ENCODE measurements around the gene SKA3. TPM values are rescaled to one million over a fixed set of nuclear protein-coding genes. Genes with fewer than 3 reads are reported as not detected.

The SKA3 gene
- total and polyA plus RNA-seq, 2 of the 13 experiments (the other 11 are each of a cell fraction or from before 2014, with no cell fraction given), result 7.2 to 10.8 TPM

DNA sequence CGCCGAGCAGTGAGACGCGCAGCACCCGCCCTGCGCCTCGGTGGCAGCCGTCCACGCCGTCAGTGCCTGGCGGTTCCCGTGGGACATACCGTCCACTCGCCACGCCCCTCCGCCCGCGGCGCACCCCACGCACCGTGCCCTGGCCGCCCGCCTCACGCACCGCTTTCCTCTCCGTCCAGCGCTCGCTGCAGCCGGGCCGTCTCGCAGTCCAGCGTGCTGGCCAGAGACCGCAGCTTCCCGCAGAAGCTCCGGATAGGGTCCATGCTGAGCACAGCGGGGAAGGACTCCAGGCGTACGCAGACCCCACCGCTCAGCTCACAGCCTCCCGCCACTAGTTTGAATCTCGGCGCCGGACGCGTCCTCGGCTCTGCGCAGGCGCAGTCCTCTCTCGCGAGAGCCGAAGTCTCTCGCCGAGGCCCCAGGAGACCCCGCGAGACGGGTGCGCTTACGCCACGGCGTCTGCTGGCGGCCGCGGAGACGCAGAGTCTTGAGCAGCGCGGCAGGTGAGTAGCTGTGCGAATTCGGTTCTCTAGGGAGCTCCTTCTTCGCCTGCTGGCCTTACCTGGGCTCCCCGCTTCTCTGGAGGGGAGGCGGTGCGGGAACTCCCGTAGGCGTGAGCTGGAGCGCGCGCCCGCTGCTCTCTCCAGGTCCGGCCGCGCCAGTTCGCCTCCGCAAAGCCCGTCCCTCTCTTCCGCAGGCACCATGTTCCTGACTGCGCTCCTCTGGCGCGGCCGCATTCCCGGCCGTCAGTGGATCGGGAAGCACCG is at the start of gene SKA3, which contains the start of gene MRPL57 (continued):
- TF ChIP-seq, protein P1, sequence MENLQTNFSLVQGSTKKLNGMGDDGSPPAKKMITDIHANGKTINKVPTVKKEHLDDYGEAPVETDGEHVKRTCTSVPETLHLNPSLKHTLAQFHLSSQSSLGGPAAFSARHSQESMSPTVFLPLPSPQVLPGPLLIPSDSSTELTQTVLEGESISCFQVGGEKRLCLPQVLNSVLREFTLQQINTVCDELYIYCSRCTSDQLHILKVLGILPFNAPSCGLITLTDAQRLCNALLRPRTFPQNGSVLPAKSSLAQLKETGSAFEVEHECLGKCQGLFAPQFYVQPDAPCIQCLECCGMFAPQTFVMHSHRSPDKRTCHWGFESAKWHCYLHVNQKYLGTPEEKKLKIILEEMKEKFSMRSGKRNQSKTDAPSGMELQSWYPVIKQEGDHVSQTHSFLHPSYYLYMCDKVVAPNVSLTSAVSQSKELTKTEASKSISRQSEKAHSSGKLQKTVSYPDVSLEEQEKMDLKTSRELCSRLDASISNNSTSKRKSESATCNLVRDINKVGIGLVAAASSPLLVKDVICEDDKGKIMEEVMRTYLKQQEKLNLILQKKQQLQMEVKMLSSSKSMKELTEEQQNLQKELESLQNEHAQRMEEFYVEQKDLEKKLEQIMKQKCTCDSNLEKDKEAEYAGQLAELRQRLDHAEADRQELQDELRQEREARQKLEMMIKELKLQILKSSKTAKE (CRISPR knock-in tag; IDR thresholded peaks at IDR 0.05; ENCODE audit: borderline replicate concordance), result peak; percentile 81
- TF ChIP-seq REXO4 (CRISPR knock-in tag; IDR thresholded peaks at IDR 0.05; ENCODE audit: borderline replicate concordance) (peak; percentile 40; the same call in 1 of the 2 replicates), DR1 (CRISPR knock-in tag; IDR thresholded peaks at IDR 0.05) (peak; percentile 93), ZNF256 (CRISPR knock-in tag; conservative IDR thresholded peaks at IDR 0.05) (peak; percentile 6; the same call in 1 of the 2 replicates)
- TF ChIP-seq, protein P2, sequence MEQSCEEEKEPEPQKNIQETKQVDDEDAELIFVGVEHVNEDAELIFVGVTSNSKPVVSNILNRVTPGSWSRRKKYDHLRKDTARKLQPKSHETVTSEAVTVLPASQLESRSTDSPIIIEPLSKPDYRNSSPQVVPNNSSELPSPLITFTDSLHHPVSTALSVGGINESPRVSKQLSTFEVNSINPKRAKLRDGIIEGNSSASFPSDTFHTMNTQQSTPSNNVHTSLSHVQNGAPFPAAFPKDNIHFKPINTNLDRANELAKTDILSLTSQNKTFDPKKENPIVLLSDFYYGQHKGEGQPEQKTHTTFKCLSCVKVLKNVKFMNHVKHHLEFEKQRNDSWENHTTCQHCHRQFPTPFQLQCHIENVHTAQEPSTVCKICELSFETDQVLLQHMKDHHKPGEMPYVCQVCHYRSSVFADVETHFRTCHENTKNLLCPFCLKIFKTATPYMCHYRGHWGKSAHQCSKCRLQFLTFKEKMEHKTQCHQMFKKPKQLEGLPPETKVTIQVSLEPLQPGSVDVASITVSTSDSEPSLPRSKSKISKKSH (CRISPR knock-in tag; IDR thresholded peaks at IDR 0.05; ENCODE audit: borderline replicate concordance), result peak; percentile 86

DNA sequence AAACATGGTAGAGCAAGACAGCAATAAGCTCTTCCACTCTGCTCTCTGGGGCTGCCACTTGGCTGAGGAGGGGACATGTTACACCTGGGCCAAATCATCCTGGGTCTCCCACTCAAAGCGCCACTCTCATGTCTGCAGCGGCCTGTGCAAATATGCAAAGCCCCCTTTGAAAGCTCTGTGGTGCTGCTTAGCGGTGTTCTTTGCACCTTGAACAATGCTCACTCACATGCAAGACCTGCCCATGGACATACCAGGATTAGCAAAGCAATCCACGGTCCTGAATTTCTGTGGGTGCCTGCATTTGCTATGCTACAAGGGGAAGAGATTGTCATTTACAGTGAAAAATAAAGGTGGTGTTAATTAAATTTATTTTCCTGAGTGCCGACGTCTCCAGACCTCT is 48.7 kb upstream of the SKA3 start:
- Histone ChIP-seq H3K9ac (ENCODE audit: insufficient read depth, low read depth, low read length) (no peak overlapping the region), H2AFZ (ENCODE audit: low read length) (no peak overlapping the region), H3K36me3 (replicated peaks in 1 of 2; ENCODE audit: control insufficient read depth in 1 of 2, insufficient read depth in 2 of 2, low read length in 2 of 2) (no peaks in the 10 kb centered on the region), H3K4me2 (ENCODE audit: low read depth, low read length) (peak overlapping the region; percentile 21), H3K4me3 (replicated peaks in 1 of 3; ENCODE audit: insufficient read depth in 1 of 3, low read depth in 2 of 3, low read length in 3 of 3) (no peak overlapping the region), H3K9me3 (ENCODE audit: low read length) (no peaks in the 10 kb centered on the region), H3K27ac (ENCODE audit: extremely low read length, insufficient read depth, low read length) (no peak overlapping the region), H3K27me3 (ENCODE audit: control insufficient read depth in 1 of 2, insufficient read depth in 2 of 2, low read length in 2 of 2) (no peaks in the 10 kb centered on the region; a peak in 1 of 5 replicates), H3K4me1 (ENCODE audit: insufficient read depth, low read length) (peaks cover 32% of the 10 kb centered on the region), H3K79me2 (ENCODE audit: insufficient read depth, low read length) (no peaks in the 10 kb centered on the region), H4K20me1 (ENCODE audit: insufficient read depth, low read length) (no peaks in the 10 kb centered on the region)
- POLR2A ChIA-PET, result no interaction called here
- in situ Hi-C loops (cut with HindIII; ENCODE audit: extremely low pct_ligation_motif_present, low pct_unique_long_range_greater_than_20kb) (no loop called here), intact Hi-C loops (cut with micrococcal nuclease; ENCODE audit: unreplicated experiment) (no loop called here)
- CTCF ChIA-PET (ENCODE audit: low intra/inter-chr PET ratio, low total read pairs), result no interaction called here
- peak; percentile 45 for DNase-seq (ENCODE audit: low spot score)
- ATAC-seq, result peak; percentile 87
- FAIRE-seq, result peak; percentile 67
- 12% methylated on average over 5 of the region's 6 CpGs for WGBS (ENCODE audit: low lambda C conversion rate)
- no TSS peak for BruUV-seq (replicated peaks)
- TF ChIP-seq HNF4A (CRISPR knock-in tag; IDR thresholded peaks at IDR 0.05), result peak; percentile 71
- TF ChIP-seq ZNF18 (CRISPR knock-in tag; IDR thresholded peaks at IDR 0.05; ENCODE audit: insufficient replicate concordance), result no peak
- no peak for TF ChIP-seq TAF1 (CRISPR knock-in tag; IDR thresholded peaks at IDR 0.05)
- TF ChIP-seq ZBTB26 (CRISPR knock-in tag; IDR thresholded peaks at IDR 0.05; ENCODE audit: borderline replicate concordance), result no peak
- peak; percentile 42; the same call in 1 of the 2 replicates for TF ChIP-seq ZNF292 (CRISPR knock-in tag; IDR thresholded peaks at IDR 0.05; ENCODE audit: borderline replicate concordance, low read depth)
- TF ChIP-seq BHLHE40 (IDR thresholded peaks at IDR 0.05; ENCODE audit: low read length), result peak; percentile 52; the same call in 1 of the 2 replicates
- no peak for TF ChIP-seq ZNF350 (CRISPR knock-in tag; IDR thresholded peaks at IDR 0.05; ENCODE audit: borderline replicate concordance, low read depth)
- peak; percentile 40; the same call in 1 of the 2 replicates for TF ChIP-seq SALL1 (CRISPR knock-in tag; IDR thresholded peaks at IDR 0.05)
- TF ChIP-seq XRCC5 (optimal IDR thresholded peaks at IDR 0.05; ENCODE audit: low read length), result no peak
- TF ChIP-seq ZNF850 (CRISPR knock-in tag; conservative IDR thresholded peaks at IDR 0.05), result no peak
